Activated naive CD4-positive, alpha-beta T cell treated with anti-CD3 and anti-CD28 coated beads for 36 hours (primary cell): ENCODE measurements around the gene ARFGAP2. TPM values are rescaled to one million over a fixed set of nuclear protein-coding genes. Genes with fewer than 3 reads are reported as not detected.
A peak's percentile ranks its signal among the peaks of the same experiment; 100 is the strongest.

Experiments used
- CTCF ChIA-PET: fragments of 350-600 bp; sonication (Branson Sonifier 250); formaldehyde crosslinking; loops from one replicate; lab custom pipeline; 2021; ENCODE audit warnings: antibody characterized with exemption; lab: Charles Lee
- DNase-seq: peaks from one replicate; pipeline ENCODE4 v3.0.0-alpha.2; 2020
- H3K27ac Mint-ChIP-seq: one replicate; pipeline ENCODE4 v1.8.0; 2021; ENCODE audit warnings: mild to moderate bottlenecking, mixed read lengths
- H3K27me3 Mint-ChIP-seq: one replicate; pipeline ENCODE4 v1.8.0; 2021; ENCODE audit warnings: low read depth, mixed read lengths
- H3K36me3 Mint-ChIP-seq: one replicate; pipeline ENCODE4 v1.8.0; 2021; ENCODE audit warnings: low read depth, mixed read lengths
- H3K4me1 Mint-ChIP-seq: one replicate; pipeline ENCODE4 v1.8.0; 2021; ENCODE audit warnings: low read depth, mixed read lengths
- H3K4me3 Mint-ChIP-seq: one replicate; pipeline ENCODE4 v1.8.0; 2021; ENCODE audit warnings: mild to moderate bottlenecking, moderate library complexity, mixed read lengths
- H3K9me3 Mint-ChIP-seq: one replicate; pipeline ENCODE4 v1.8.0; 2021; ENCODE audit warnings: mixed read lengths
- intact Hi-C: fragments of 100-400 bp; cut with micrococcal nuclease; formaldehyde crosslinking; loops from one replicate; pipeline ENCODE4 v1.15.1; 2023
- total RNA-seq, 2 experiments: library from RNA; stranded (reverse); gene quantifications; one replicate each; pipeline ENCODE4 v1.2.3, GENCODE V29; 2021

ARFGAP2 gene
- total RNA-seq, 2 experiments from 2014 or later = 75.1 to 78.7 TPM

GRCh38 chr11:47186076-47186699, 9.5 kb upstream of the ARFGAP2 start, which contains the start of gene PACSIN3:
PACSIN3 (minus strand) TSS chr11:47186434; CDS start chr11:47182727, 3,707 bp downstream.
- CTCF ChIA-PET = interaction anchor here (0.7 to 3.4 kb wide), 5 partner anchors 8 to 73 kb away, joined by 3 to 36 read pairs (median 4); partner anchors contain the start of gene ARFGAP2
- Mint-ChIP-seq H3K4me1 (peaks cover 8% of the 10 kb centered on the region), H3K27me3 (peaks cover 27% of the 10 kb centered on the region), H3K27ac (no peak within 1 kb of the TSS), H3K36me3 (no peaks in the 10 kb centered on the region), H3K4me3 (peak within 1 kb of the TSS; percentile 70), H3K9me3 (no peaks in the 10 kb centered on the region)
- peak; percentile 43 for DNase-seq
- intact Hi-C loops = loop anchor here (1.0 kb wide), 2 partner anchors 9 to 28 kb away; partner anchors contain the start of gene DDB2

GRCh38 chr11:47185305-47186075, 8.8 kb upstream of the ARFGAP2 start:
- no peak for DNase-seq
- CTCF ChIA-PET = interaction anchor here (0.8 to 1.8 kb wide), 6 partner anchors 14 to 243 kb away, joined by 3 to 5 read pairs (median 4); partner anchors contain the start of gene ACP2
- peaks cover 8% of the 10 kb centered on the region for H3K4me1 Mint-ChIP-seq
- no peaks in the 10 kb centered on the region for H3K36me3 Mint-ChIP-seq
- peak overlapping the region; percentile 51 for H3K4me3 Mint-ChIP-seq
- no peaks in the 10 kb centered on the region for H3K9me3 Mint-ChIP-seq
- H3K27ac Mint-ChIP-seq = no peak overlapping the region
- H3K27me3 Mint-ChIP-seq = peaks cover 27% of the 10 kb centered on the region
- intact Hi-C loops = loop anchor here (1.0 kb wide), 2 partner anchors 8 to 29 kb away; partner anchors contain the start of gene DDB2

GRCh38 chr11:47184711-47185304, 8.1 kb upstream of the ARFGAP2 start:
- CTCF ChIA-PET = interaction anchor here (0.8 to 1.8 kb wide), 7 partner anchors 13 to 242 kb away, joined by 3 to 5 read pairs (median 4); partner anchors contain the start of gene ACP2
- H3K27ac Mint-ChIP-seq = no peak overlapping the region
- H3K9me3 Mint-ChIP-seq = no peaks in the 10 kb centered on the region
- peaks cover 8% of the 10 kb centered on the region for H3K4me1 Mint-ChIP-seq
- intact Hi-C loops = no loop called here
- peaks cover 27% of the 10 kb centered on the region for H3K27me3 Mint-ChIP-seq
- H3K36me3 Mint-ChIP-seq = no peaks in the 10 kb centered on the region
- H3K4me3 Mint-ChIP-seq = peak overlapping the region; percentile 29
- DNase-seq = no peak

GRCh38 chr11:47183969-47184368, 7.3 kb upstream of the ARFGAP2 start:
- CTCF ChIA-PET = interaction anchor here (0.7 to 1.8 kb wide), 5 partner anchors 13 to 80 kb away, joined by 3 to 5 read pairs (median 4); no protein-coding TSS in a partner anchor
- H3K27ac Mint-ChIP-seq = no peak overlapping the region

GRCh38 chr11:47183031-47183856, 6.6 kb upstream of the ARFGAP2 start:
- H3K27ac Mint-ChIP-seq = no peak overlapping the region
- peaks cover 8% of the 10 kb centered on the region for H3K4me1 Mint-ChIP-seq
- no peak overlapping the region for H3K4me3 Mint-ChIP-seq
- H3K36me3 Mint-ChIP-seq = no peaks in the 10 kb centered on the region
- DNase-seq = no peak
- CTCF ChIA-PET = interaction anchor here (0.6 to 7.2 kb wide), 3 partner anchors 29 to 298 kb away, joined by 3 to 56 read pairs (median 5); no protein-coding TSS in a partner anchor
- intact Hi-C loops = no loop called here
- peaks cover 22% of the 10 kb centered on the region for H3K27me3 Mint-ChIP-seq
- no peaks in the 10 kb centered on the region for H3K9me3 Mint-ChIP-seq

More at GRCh38 chr11:47183969-47184368, 7.3 kb upstream of the ARFGAP2 start:
- DNase-seq = no peak
- Mint-ChIP-seq H3K27me3 (peaks cover 24% of the 10 kb centered on the region), H3K4me3 (no peak overlapping the region), H3K36me3 (no peaks in the 10 kb centered on the region), H3K9me3 (no peaks in the 10 kb centered on the region), H3K4me1 (peaks cover 8% of the 10 kb centered on the region)
- intact Hi-C loops = no loop called here

GRCh38 chr11:47182380-47182779, 5.7 kb upstream of the ARFGAP2 start:
- peaks cover 12% of the 10 kb centered on the region for H3K4me1 Mint-ChIP-seq
- peaks cover 14% of the 10 kb centered on the region for H3K27me3 Mint-ChIP-seq
- no peaks in the 10 kb centered on the region for H3K36me3 Mint-ChIP-seq
- CTCF ChIA-PET = interaction anchor here (0.6 to 7.2 kb wide), 3 partner anchors 77 to 472 kb away, joined by 5 to 56 read pairs (median 5); no protein-coding TSS in a partner anchor
- no peaks in the 10 kb centered on the region for H3K9me3 Mint-ChIP-seq
- intact Hi-C loops = no loop called here
- no peak overlapping the region for H3K27ac Mint-ChIP-seq
- no peak for DNase-seq
- no peak overlapping the region for H3K4me3 Mint-ChIP-seq

- peaks cover 9% of the 10 kb centered on the region for H3K4me1 Mint-ChIP-seq
- H3K27ac Mint-ChIP-seq = no peak overlapping the region
- CTCF ChIA-PET = interaction anchor here (0.6 to 7.2 kb wide), 2 partner anchors 79 to 155 kb away, joined by 3 to 56 read pairs; no protein-coding TSS in a partner anchor
- no peak overlapping the region for H3K4me3 Mint-ChIP-seq
- peaks cover 9% of the 10 kb centered on the region for H3K27me3 Mint-ChIP-seq
- no peaks in the 10 kb centered on the region for H3K36me3 Mint-ChIP-seq
- H3K9me3 Mint-ChIP-seq = no peaks in the 10 kb centered on the region
- no peak for DNase-seq
- intact Hi-C loops = no loop called here
Observed at GRCh38 chr11:47181271-47181670, 4.6 kb upstream of the ARFGAP2 start.

GRCh38 chr11:47180006-47180787, 3.5 kb upstream of the ARFGAP2 start:
- H3K4me3 Mint-ChIP-seq = no peak overlapping the region
- H3K36me3 Mint-ChIP-seq = peaks cover 2% of the 10 kb centered on the region
- no peaks in the 10 kb centered on the region for H3K9me3 Mint-ChIP-seq
- peaks cover 9% of the 10 kb centered on the region for H3K27me3 Mint-ChIP-seq
- peaks cover 18% of the 10 kb centered on the region for H3K4me1 Mint-ChIP-seq
- no peak overlapping the region for H3K27ac Mint-ChIP-seq
- intact Hi-C loops = no loop called here
- CTCF ChIA-PET = interaction anchor here (0.6 to 7.2 kb wide), 12 partner anchors 8 to 193 kb away, joined by 3 to 56 read pairs (median 4); partner anchors contain the start of genes ACP2, DDB2 and PACSIN3
- DNase-seq = no peak

- CTCF ChIA-PET = interaction anchor here (0.6 to 7.2 kb wide), 11 partner anchors 7 to 194 kb away, joined by 3 to 56 read pairs (median 4); partner anchors contain the start of genes ACP2, DDB2 and PACSIN3
- Mint-ChIP-seq H3K9me3 (no peaks in the 10 kb centered on the region), H3K4me3 (no peak overlapping the region), H3K27me3 (peaks cover 5% of the 10 kb centered on the region), H3K36me3 (peaks cover 2% of the 10 kb centered on the region), H3K27ac (no peak overlapping the region), H3K4me1 (peaks cover 24% of the 10 kb centered on the region)
- intact Hi-C loops = loop anchor here (5.0 kb wide), 1 partner anchor 373 kb away; the partner anchor contains the start of gene CELF1
- DNase-seq = peak; percentile 50
Observed at GRCh38 chr11:47179655-47179991, 2.9 kb upstream of the ARFGAP2 start.

GRCh38 chr11:47178737-47179654, 2.3 kb upstream of the ARFGAP2 start:
- CTCF ChIA-PET = interaction anchor here (0.9 to 7.2 kb wide), 18 partner anchors 9 to 275 kb away, joined by 3 to 56 read pairs (median 4); partner anchors contain the start of genes ACP2, DDB2 and PACSIN3
- Mint-ChIP-seq H3K27me3 (no peaks in the 10 kb centered on the region), H3K4me3 (no peak overlapping the region), H3K36me3 (peaks cover 2% of the 10 kb centered on the region), H3K4me1 (peaks cover 27% of the 10 kb centered on the region), H3K9me3 (no peaks in the 10 kb centered on the region), H3K27ac (no peak overlapping the region)
- intact Hi-C loops = loop anchor here (5.0 kb wide), 1 partner anchor 373 kb away; the partner anchor contains the start of gene CELF1
- DNase-seq = no peak
